Testis (tissue), 3 donors: ENCODE results near the gene HIF1AN. TPM values are rescaled to one million over a fixed set of nuclear protein-coding genes. Genes with fewer than 3 reads are reported as not detected.
"Not testable (repeated sequence)": the region's sequence is repeated elsewhere in the genome, so short reads cannot be mapped to it uniquely, and the experiment has no call there.

Experiments used
- DNase-seq: peaks from one replicate; pipeline ENCODE4 v3.0.0-alpha.2; 2019
- H3K27ac ChIP-seq, 2 donors: fragments of 200-600 bp; sonication (generic); one replicate each; pipeline ENCODE4 v1.5.1; 2019
- H3K27me3 ChIP-seq: fragments of 200-600 bp; sonication (generic); one replicate; pipeline ENCODE4 v1.5.1; 2019
- H3K36me3 ChIP-seq: fragments of 200-600 bp; sonication (generic); one replicate; pipeline ENCODE4 v1.5.1; 2017; ENCODE audit warnings: low read depth; ENCODE audit errors: missing control alignments
- H3K4me1 ChIP-seq: fragments of 200-600 bp; sonication (generic); one replicate; pipeline ENCODE4 v1.5.1; 2019
- H3K4me3 ChIP-seq, 2 donors: fragments of 200-600 bp; sonication (generic); one replicate each; pipeline ENCODE4 v1.5.1; 2017 to 2019
- H3K9me3 ChIP-seq: fragments of 200-600 bp; sonication (generic); one replicate; pipeline ENCODE4 v1.5.1; 2017
- POLR2A ChIP-seq: fragments of 450-650 bp; IDR thresholded peaks from one replicate; pipeline ENCODE4 v1.6.1; 2017; ENCODE audit warnings: antibody characterized with exemption, mild to moderate bottlenecking, moderate library complexity
- whole genome bisulfite sequencing, 2 donors: methylation state at CpG; one replicate each; pipeline ENCODE4 v1.1.5; 2018; 5-methylcytosine and 5-hydroxymethylcytosine counted together
- intact Hi-C: fragments of 100-400 bp; cut with DNase I; formaldehyde crosslinking; loops from one replicate; pipeline ENCODE4 v1.15.1; 2023; ENCODE audit warnings: low total_unique reads
- polyA plus RNA-seq: library from polyadenylated mRNA; stranded (reverse); fragments of 350-450 nt; fragmentation: Illumina TruSeq; extraction: RNeasy Lipid Tissue Mini Kit (QIAGEN cat#74804); gene quantifications from one replicate; pipeline ENCODE4 v1.2.3, GENCODE V29; 2014; ENCODE audit warnings: low read depth, low replicate concordance; ENCODE audit not compliant: insufficient read depth
- total RNA-seq, 2 donors: library from RNA; depleted of rRNA; stranded (reverse); fragments of >200 nt; gene quantifications; one replicate each; pipeline ENCODE4 v1.2.3, GENCODE V29; 2016
- TF ChIP-seq, protein P1 (sequence below), 3 experiments: fragments of 450-650 bp in 2 of 3; fragments of 200-600 bp in 1 of 3; sonication (generic) in 1 of 3; IDR thresholded peaks; one replicate each; pipeline ENCODE4 v1.5.1; 2016 to 2019; ENCODE audit warnings: antibody characterized with exemption in 3 of 3, mild to moderate bottlenecking in 2 of 3, moderate library complexity in 1 of 3

The HIF1AN gene
- total and polyA plus RNA-seq, 3 donors from 2014 or later = 30.9 to 81.0 (median 34.3) TPM

GRCh38 chr10:100570506-100570905 is 34.8 kb downstream of the HIF1AN start:
- H3K9me3 ChIP-seq = no peaks in the 10 kb centered on the region
- WGBS, 2 donors = 49 to 50% methylated on average over 8 of the region's 8 CpGs
- H3K27me3 ChIP-seq = no peaks in the 10 kb centered on the region
- DNase-seq = no peak
- TF ChIP-seq, protein P1, sequence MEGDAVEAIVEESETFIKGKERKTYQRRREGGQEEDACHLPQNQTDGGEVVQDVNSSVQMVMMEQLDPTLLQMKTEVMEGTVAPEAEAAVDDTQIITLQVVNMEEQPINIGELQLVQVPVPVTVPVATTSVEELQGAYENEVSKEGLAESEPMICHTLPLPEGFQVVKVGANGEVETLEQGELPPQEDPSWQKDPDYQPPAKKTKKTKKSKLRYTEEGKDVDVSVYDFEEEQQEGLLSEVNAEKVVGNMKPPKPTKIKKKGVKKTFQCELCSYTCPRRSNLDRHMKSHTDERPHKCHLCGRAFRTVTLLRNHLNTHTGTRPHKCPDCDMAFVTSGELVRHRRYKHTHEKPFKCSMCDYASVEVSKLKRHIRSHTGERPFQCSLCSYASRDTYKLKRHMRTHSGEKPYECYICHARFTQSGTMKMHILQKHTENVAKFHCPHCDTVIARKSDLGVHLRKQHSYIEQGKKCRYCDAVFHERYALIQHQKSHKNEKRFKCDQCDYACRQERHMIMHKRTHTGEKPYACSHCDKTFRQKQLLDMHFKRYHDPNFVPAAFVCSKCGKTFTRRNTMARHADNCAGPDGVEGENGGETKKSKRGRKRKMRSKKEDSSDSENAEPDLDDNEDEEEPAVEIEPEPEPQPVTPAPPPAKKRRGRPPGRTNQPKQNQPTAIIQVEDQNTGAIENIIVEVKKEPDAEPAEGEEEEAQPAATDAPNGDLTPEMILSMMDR (IDR thresholded peaks at IDR 0.05) = no peak
- TF ChIP-seq POLR2A = no peak
- no peaks in the 10 kb centered on the region for H3K4me1 ChIP-seq
- intact Hi-C loops = no loop called here
- no peak overlapping the region for H3K27ac ChIP-seq
- no peaks in the 10 kb centered on the region for H3K36me3 ChIP-seq
- peak overlapping the region in 1 of 2 donors; percentile 52 for H3K4me3 ChIP-seq

- Histone ChIP-seq H3K4me3 (no peak overlapping the region), H3K27me3 (no peaks in the 10 kb centered on the region), H3K27ac (no peak overlapping the region), H3K36me3 (no peaks in the 10 kb centered on the region), H3K4me1 (no peaks in the 10 kb centered on the region), H3K9me3 (no peaks in the 10 kb centered on the region)
- intact Hi-C loops = no loop called here
- TF ChIP-seq, protein P1 (IDR thresholded peaks at IDR 0.05) = no peak
- no peak for TF ChIP-seq POLR2A
- 86 to 92% methylated on average over 24 of the region's 24 CpGs for WGBS, 2 donors
- no peak for DNase-seq
These were observed 35.5 kb downstream of the HIF1AN start for GRCh38 chr10:100571084-100571856.

- intact Hi-C loops, H3K4me1 ChIP-seq, H3K9me3 ChIP-seq, H3K27me3 ChIP-seq, DNase-seq, H3K27ac ChIP-seq, H3K4me3 ChIP-seq, H3K36me3 ChIP-seq: not testable (repeated sequence)
- WGBS, 2 donors = 76 to 91% methylated on average over 7 of the region's 7 CpGs
These were observed 39.4 kb downstream of the HIF1AN start for GRCh38 chr10:100575146-100575545.

GRCh38 chr10:100575585-100576281 is 40.0 kb downstream of the HIF1AN start:
- H3K4me3 ChIP-seq = no peak overlapping the region
- H3K27ac ChIP-seq = no peak overlapping the region
- H3K4me1 ChIP-seq = no peaks in the 10 kb centered on the region
- no peak for DNase-seq
- no peaks in the 10 kb centered on the region for H3K9me3 ChIP-seq
- intact Hi-C loops = no loop called here
- no peaks in the 10 kb centered on the region for H3K27me3 ChIP-seq
- 83 to 88% methylated on average over 8 of the region's 8 CpGs for WGBS, 2 donors
- H3K36me3 ChIP-seq = no peaks in the 10 kb centered on the region
- no peak for TF ChIP-seq POLR2A
- TF ChIP-seq, protein P1 (IDR thresholded peaks at IDR 0.05) = no peak

DNA sequence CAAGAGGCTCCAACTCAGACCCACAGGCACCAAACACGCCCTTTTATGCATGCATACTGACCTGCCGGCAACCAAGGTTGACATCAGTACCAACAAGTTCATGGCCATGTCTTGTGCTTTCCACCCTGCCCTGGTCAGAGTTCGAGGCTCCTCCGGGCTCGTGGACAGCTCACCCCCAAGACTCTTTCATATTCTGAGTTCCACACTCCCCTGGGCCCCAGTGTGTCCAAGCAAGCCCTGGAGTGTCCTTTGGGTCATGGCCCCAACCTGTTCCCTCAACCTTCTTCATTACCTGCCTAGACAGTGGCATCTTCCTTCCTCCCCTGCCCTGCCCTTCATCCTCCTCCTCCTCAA is 40.5 kb downstream of the HIF1AN start:
- TF ChIP-seq, protein P1 (IDR thresholded peaks at IDR 0.05) = no peak
- TF ChIP-seq POLR2A = no peak
- Histone ChIP-seq H3K9me3 (no peaks in the 10 kb centered on the region), H3K27ac (no peak overlapping the region), H3K27me3 (no peaks in the 10 kb centered on the region), H3K4me3 (no peak overlapping the region), H3K4me1 (no peaks in the 10 kb centered on the region), H3K36me3 (no peaks in the 10 kb centered on the region)
- no peak for DNase-seq
- intact Hi-C loops = no loop called here
- 77 to 88% methylated on average over 5 of the region's 5 CpGs for WGBS, 2 donors
